Kidney (tissue), 14 donors: ENCODE results near the gene ZNF185. TPM values are rescaled to one million over a fixed set of nuclear protein-coding genes. Genes with fewer than 3 reads are reported as not detected.
A peak's percentile ranks its signal among the peaks of the same experiment; 100 is the strongest.

Source experiments
- DNase-seq, 5 donors: peaks; one replicate each; pipeline ENCODE4 v3.0.0-alpha.2; 2013 to 2020
- FAIRE-seq: peaks from 2 replicates; lab custom pipeline; 2012; peaks lifted over from hg19 to GRCh38; lab: Jason Lieb, UNC
- H3K27ac ChIP-seq, 2 donors: one replicate each; pipeline ENCODE4 v1.7.0; 2013; ENCODE audit warnings: low read depth in 2 of 2, low read length in 2 of 2, inconsistent platforms in 1 of 2
- H3K27me3 ChIP-seq: one replicate; pipeline ENCODE4 v1.7.1; 2013; ENCODE audit warnings: low read length, inconsistent platforms; ENCODE audit not compliant: control insufficient read depth, insufficient read depth
- H3K36me3 ChIP-seq, 3 donors: one replicate each; pipeline versions ENCODE4 v1.7.0 to v1.7.1; 2013; ENCODE audit warnings: low read length in 3 of 3, control low read depth in 1 of 3, inconsistent platforms in 1 of 3; ENCODE audit not compliant: insufficient read depth in 3 of 3, control insufficient read depth in 2 of 3
- H3K4me1 ChIP-seq, 3 donors: one replicate each; pipeline versions ENCODE4 v1.7.0 to v1.7.1; 2013; ENCODE audit warnings: low read length in 3 of 3, inconsistent platforms in 1 of 3, low read depth in 1 of 3; ENCODE audit not compliant: control insufficient read depth in 2 of 3, insufficient read depth in 2 of 3
- H3K4me3 ChIP-seq, 3 donors: one replicate each; pipeline versions ENCODE4 v1.7.0 to v1.8.1; 2013; ENCODE audit warnings: low read length in 3 of 3, control low read depth in 1 of 3, inconsistent platforms in 1 of 3
- H3K9ac ChIP-seq, 3 donors: one replicate each; pipeline versions ENCODE4 v1.7.0 to v1.7.1; 2013; ENCODE audit warnings: low read length in 3 of 3, control low read depth in 1 of 3, inconsistent platforms in 1 of 3
- H3K9me3 ChIP-seq, 3 donors: one replicate each; pipeline versions ENCODE4 v1.7.0 to v1.7.1; 2013; ENCODE audit warnings: low read length in 3 of 3, control low read depth in 1 of 3, inconsistent platforms in 1 of 3; ENCODE audit not compliant: control insufficient read depth in 2 of 3, insufficient read depth in 1 of 3
- intact Hi-C: fragments of 100-400 bp; cut with DNase I; formaldehyde crosslinking; loops from one replicate; pipeline ENCODE4 v1.11.1; 2022
- polyA plus RNA-seq: library from polyadenylated mRNA; stranded (reverse); fragments of 350-450 nt; fragmentation: Illumina TruSeq; extraction: RNeasy Lipid Tissue Mini Kit (QIAGEN cat#74804); gene quantifications from one replicate; pipeline ENCODE4 v1.2.3, GENCODE V29; 2014; ENCODE audit warnings: low read depth, low replicate concordance; ENCODE audit not compliant: insufficient read depth
- total RNA-seq: library from RNA; stranded (reverse); fragmentation: NEBNext Ultra II Directional; extraction: Animal tissue kit (Norgen Biotek cat#: 25700); gene quantifications from one replicate; pipeline ENCODE4 v1.2.1, GENCODE V29; 2021
- TF ChIP-seq, protein P1 (sequence below): IDR thresholded peaks from 3 replicates; pipeline ENCODE4 v1.5.1; 2012; ENCODE audit warnings: mild to moderate bottlenecking, moderate library complexity, borderline replicate concordance; ENCODE audit not compliant: insufficient read depth; ENCODE audit errors: extremely low read depth
- donor health status: control.
- donor health status: control.
- donor health status: control.
- donor health status: control.
- donor health status: control.
- donor health status: DM: yes; HTN: yes; CAD: no.
- donor health status: Normal renal cell carcinoma (clear cell type).

The ZNF185 gene
- total and polyA plus RNA-seq, 2 donors from 2014 or later = 12.0 to 24.3 TPM

- no peak overlapping the region for H3K27ac ChIP-seq
- no peak for FAIRE-seq
- intact Hi-C loops = no loop called here
- H3K4me1 ChIP-seq = no peaks in the 10 kb centered on the region
- H3K36me3 ChIP-seq = no peaks in the 10 kb centered on the region
- H3K9ac ChIP-seq = no peak overlapping the region
- H3K9me3 ChIP-seq = no peaks in the 10 kb centered on the region
- no peak for DNase-seq
- TF ChIP-seq, protein P1, sequence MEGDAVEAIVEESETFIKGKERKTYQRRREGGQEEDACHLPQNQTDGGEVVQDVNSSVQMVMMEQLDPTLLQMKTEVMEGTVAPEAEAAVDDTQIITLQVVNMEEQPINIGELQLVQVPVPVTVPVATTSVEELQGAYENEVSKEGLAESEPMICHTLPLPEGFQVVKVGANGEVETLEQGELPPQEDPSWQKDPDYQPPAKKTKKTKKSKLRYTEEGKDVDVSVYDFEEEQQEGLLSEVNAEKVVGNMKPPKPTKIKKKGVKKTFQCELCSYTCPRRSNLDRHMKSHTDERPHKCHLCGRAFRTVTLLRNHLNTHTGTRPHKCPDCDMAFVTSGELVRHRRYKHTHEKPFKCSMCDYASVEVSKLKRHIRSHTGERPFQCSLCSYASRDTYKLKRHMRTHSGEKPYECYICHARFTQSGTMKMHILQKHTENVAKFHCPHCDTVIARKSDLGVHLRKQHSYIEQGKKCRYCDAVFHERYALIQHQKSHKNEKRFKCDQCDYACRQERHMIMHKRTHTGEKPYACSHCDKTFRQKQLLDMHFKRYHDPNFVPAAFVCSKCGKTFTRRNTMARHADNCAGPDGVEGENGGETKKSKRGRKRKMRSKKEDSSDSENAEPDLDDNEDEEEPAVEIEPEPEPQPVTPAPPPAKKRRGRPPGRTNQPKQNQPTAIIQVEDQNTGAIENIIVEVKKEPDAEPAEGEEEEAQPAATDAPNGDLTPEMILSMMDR = no peak
- no peak overlapping the region for H3K4me3 ChIP-seq
- no peaks in the 10 kb centered on the region for H3K27me3 ChIP-seq
These were observed 39.4 kb downstream of the ZNF185 start for GRCh38 chrX:152937236-152937635.

DNA sequence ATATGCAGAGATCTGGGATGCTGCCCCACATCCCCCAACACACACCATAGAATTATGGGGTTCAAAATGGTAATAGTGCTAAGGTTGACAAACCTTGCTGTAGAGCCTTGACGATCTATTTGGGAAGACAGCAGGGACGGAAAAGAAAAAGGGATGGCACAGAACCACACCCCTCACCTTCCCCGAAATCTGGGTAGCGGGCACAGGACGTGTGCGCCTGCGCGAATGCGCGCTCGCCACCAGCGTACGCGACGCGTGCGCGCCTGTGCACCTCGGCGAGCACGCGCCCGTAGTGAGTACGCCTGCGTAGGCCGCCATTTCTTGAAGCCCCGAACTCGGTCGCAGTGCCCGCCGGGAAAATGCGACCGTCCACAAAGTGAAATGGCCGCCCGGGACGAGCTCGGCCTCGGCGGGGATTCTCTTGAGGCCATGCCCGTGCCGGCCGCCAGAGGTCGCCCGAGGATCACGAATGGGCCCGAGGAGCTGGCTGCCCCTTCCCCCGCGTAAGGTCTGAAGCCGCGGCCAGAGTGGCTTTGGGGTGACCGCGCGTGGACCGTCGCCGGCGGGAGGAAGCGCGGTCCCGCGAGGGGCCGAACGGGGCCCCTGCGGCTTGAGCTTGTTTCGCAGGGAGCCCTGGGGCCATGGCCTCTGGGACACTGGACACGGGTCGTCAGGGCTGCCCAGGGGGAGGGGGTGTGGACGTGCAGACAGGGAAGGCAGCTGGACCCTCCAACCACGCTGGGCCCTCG, 43.6 kb downstream of the ZNF185 start:
- peak overlapping the region; percentile 37 to 71 for H3K27ac ChIP-seq
- peak overlapping the region; percentile 16 to 78 (median 40) for H3K9ac ChIP-seq
- FAIRE-seq (peak; percentile 65), DNase-seq (peak; percentile 94 to 97 (median 95))
- peak overlapping the region; percentile 63 to 87 (median 70) for H3K4me3 ChIP-seq
- no peaks in the 10 kb centered on the region for H3K9me3 ChIP-seq
- no peaks in the 10 kb centered on the region for H3K4me1 ChIP-seq
- no peaks in the 10 kb centered on the region for H3K36me3 ChIP-seq
- intact Hi-C loops = no loop called here
- H3K27me3 ChIP-seq = no peaks in the 10 kb centered on the region
- TF ChIP-seq, protein P1 = peak; percentile 69

DNA sequence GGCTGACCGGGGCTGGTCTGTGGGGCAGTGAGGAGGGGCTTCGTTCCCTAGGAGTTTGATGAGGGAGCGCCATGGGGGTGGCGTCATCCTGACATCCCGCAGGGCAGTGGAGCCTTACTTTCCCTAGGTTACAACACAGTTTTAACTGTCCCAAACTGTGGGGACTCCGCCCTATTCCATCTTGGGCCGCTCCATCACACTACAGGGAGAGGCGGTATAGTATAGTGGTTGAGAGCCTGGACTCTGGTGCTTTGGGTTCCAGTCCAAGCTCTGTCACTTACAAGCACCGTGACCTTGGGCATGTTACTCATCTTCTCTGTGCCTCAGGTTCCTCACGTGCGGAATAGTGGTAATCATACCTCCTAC, 44.2 kb downstream of the ZNF185 start:
- no peaks in the 10 kb centered on the region for H3K27me3 ChIP-seq
- H3K9ac ChIP-seq = peak overlapping the region in 2 of 3 donors; percentile 16 to 73
- DNase-seq (no peak), FAIRE-seq (no peak)
- intact Hi-C loops = no loop called here
- H3K4me3 ChIP-seq = peak overlapping the region in 2 of 3 donors; percentile 45 to 64
- TF ChIP-seq, protein P1 = no peak
- peak overlapping the region; percentile 37 to 71 for H3K27ac ChIP-seq
- no peaks in the 10 kb centered on the region for H3K4me1 ChIP-seq
- no peaks in the 10 kb centered on the region for H3K36me3 ChIP-seq
- H3K9me3 ChIP-seq = no peaks in the 10 kb centered on the region
